Stomach (tissue), 9 donors: Measurements from ENCODE around the gene ZNF79. TPM values are rescaled to one million over a fixed set of nuclear protein-coding genes. Genes with fewer than 3 reads are reported as not detected.

Source experiments
- DNase-seq, 2 donors: peaks; one replicate each; pipeline versions ENCODE4 v3.0.0 to v3.0.0-alpha.2; 2013 to 2019
- H3K27ac ChIP-seq, 5 donors: fragments of 200-600 bp in 4 of 5; sonication (generic) in 4 of 5; one replicate each; pipeline ENCODE4 v1.5.1; 2013 to 2019; ENCODE audit warnings: mild to moderate bottlenecking in 1 of 5, moderate library complexity in 1 of 5
- H3K27me3 ChIP-seq, 3 donors: fragments of 200-600 bp; sonication (generic); one replicate each; pipeline ENCODE4 v1.5.1; 2017 to 2019; ENCODE audit warnings: mixed run types in 1 of 3
- H3K36me3 ChIP-seq, 4 donors: fragments of 200-600 bp; sonication (generic); 1 replicate in 3 of 4; 2 replicates in 1 of 4; pipeline ENCODE4 v1.5.1; 2016 to 2019
- H3K4me1 ChIP-seq, 4 donors: fragments of 200-600 bp; sonication (generic); one replicate each; pipeline ENCODE4 v1.5.1; 2016 to 2019
- H3K4me3 ChIP-seq, 4 donors: fragments of 200-600 bp; sonication (generic) in 3 of 4; one replicate each; pipeline ENCODE4 v1.5.1; 2016 to 2019; ENCODE audit warnings: mild to moderate bottlenecking in 1 of 4
- H3K9me3 ChIP-seq, 4 donors: fragments of 200-600 bp; sonication (generic); one replicate each; pipeline ENCODE4 v1.5.1; 2016 to 2019
- EP300 ChIP-seq: sonication (generic); formaldehyde crosslinking; IDR thresholded peaks from one replicate; pipeline ENCODE4 v1.6.1; 2017; ENCODE audit warnings: antibody characterized with exemption
- POLR2A ChIP-seq, 4 donors: fragments of 450-650 bp; IDR thresholded peaks; one replicate each; pipeline ENCODE4 v1.6.1; 2016; ENCODE audit warnings: antibody characterized with exemption in 4 of 4, control low read depth in 2 of 4, mild to moderate bottlenecking in 1 of 4, moderate library complexity in 1 of 4
- POLR2AphosphoS5 ChIP-seq, 3 donors: sonication (generic); formaldehyde crosslinking; IDR thresholded peaks; one replicate each; pipeline ENCODE4 v1.6.1; 2016; ENCODE audit warnings: antibody characterized with exemption in 3 of 3
- WGBS, 5 donors: extraction: QIAGEN DNeasy Blood & Tissue Kit in 3 of 5; methylation state at CpG; one replicate each; pipeline versions ENCODE4 v1.1.5 to v1.1.7; 2013 to 2018; 5-methylcytosine and 5-hydroxymethylcytosine counted together
- intact Hi-C: fragments of 100-400 bp; cut with DNase I; formaldehyde crosslinking; loops from one replicate; pipeline ENCODE4 v1.15.1; 2023; ENCODE audit warnings: low total_unique reads
- polyA plus RNA-seq, 3 donors: library from polyadenylated mRNA; stranded (reverse); fragments of 200-250 nt; gene quantifications; one replicate each; pipeline ENCODE4 v1.2.3, GENCODE V29; 2013
- total RNA-seq, 5 donors: library from RNA; depleted of rRNA; stranded (reverse); fragments of >200 nt; gene quantifications; one replicate each; pipeline versions ENCODE4 v1.1.0 to v1.2.3, GENCODE V29; 2014 to 2016
- TF ChIP-seq, protein P1 (sequence below), 7 experiments: fragments of 450-650 bp in 4 of 7; fragments of 200-600 bp in 3 of 7; sonication (generic) in 3 of 7; IDR thresholded peaks; one replicate each; pipeline ENCODE4 v1.5.1; 2016 to 2019; ENCODE audit warnings: antibody characterized with exemption in 7 of 7, control low read depth in 2 of 7, mild to moderate bottlenecking in 1 of 7
- donor health status: healthy with polysubstance abuse.
- donor health status: Bipolar disorder and iron deficiency.
- donor health status: healthy.

ZNF79 gene
- total and polyA plus RNA-seq, 8 donors = 1.9 to 39.1 (median 5.2) TPM

DNA sequence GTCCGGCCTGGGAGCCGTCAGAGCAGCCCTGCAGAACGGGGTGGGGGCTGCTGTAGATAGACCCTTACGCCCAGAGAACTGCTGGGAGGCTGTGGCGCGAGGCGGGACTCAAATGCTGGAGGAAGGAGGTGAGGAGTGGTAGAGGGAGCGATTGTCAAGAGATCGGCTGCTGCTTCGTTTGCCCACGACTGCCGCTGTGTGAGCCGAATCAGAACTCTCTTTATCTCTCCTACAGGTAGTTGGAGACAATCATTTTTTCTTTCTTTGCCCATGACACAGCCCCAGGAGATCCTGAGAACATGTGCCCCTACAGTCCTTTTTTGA is 456 bp downstream of the ZNF79 start:
- no peak for DNase-seq
- H3K9me3 ChIP-seq = no peaks in the 10 kb centered on the region
- WGBS, 5 donors = 0 to 1% (median 0%) methylated on average over 12 to 13 of the region's 13 CpGs
- H3K27me3 ChIP-seq = no peaks in the 10 kb centered on the region
- intact Hi-C loops = no loop called here
- peaks cover 9 to 17% (median 15%) of the 10 kb centered on the region in 4 donors for H3K36me3 ChIP-seq
- peak overlapping the region; percentile 86 to 98 (median 92) for H3K4me3 ChIP-seq
- TF ChIP-seq POLR2A (IDR thresholded peaks at IDR 0.05) (no peak), EP300 (no peak), POLR2AphosphoS5 (IDR thresholded peaks at IDR 0.05) (no peak)
- TF ChIP-seq, protein P1, sequence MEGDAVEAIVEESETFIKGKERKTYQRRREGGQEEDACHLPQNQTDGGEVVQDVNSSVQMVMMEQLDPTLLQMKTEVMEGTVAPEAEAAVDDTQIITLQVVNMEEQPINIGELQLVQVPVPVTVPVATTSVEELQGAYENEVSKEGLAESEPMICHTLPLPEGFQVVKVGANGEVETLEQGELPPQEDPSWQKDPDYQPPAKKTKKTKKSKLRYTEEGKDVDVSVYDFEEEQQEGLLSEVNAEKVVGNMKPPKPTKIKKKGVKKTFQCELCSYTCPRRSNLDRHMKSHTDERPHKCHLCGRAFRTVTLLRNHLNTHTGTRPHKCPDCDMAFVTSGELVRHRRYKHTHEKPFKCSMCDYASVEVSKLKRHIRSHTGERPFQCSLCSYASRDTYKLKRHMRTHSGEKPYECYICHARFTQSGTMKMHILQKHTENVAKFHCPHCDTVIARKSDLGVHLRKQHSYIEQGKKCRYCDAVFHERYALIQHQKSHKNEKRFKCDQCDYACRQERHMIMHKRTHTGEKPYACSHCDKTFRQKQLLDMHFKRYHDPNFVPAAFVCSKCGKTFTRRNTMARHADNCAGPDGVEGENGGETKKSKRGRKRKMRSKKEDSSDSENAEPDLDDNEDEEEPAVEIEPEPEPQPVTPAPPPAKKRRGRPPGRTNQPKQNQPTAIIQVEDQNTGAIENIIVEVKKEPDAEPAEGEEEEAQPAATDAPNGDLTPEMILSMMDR (IDR thresholded peaks at IDR 0.05) = no peak
- H3K27ac ChIP-seq = peak overlapping the region; percentile 80 to 94 (median 92)
- H3K4me1 ChIP-seq = peaks cover 16 to 65% (median 44%) of the 10 kb centered on the region in 4 donors

DNA sequence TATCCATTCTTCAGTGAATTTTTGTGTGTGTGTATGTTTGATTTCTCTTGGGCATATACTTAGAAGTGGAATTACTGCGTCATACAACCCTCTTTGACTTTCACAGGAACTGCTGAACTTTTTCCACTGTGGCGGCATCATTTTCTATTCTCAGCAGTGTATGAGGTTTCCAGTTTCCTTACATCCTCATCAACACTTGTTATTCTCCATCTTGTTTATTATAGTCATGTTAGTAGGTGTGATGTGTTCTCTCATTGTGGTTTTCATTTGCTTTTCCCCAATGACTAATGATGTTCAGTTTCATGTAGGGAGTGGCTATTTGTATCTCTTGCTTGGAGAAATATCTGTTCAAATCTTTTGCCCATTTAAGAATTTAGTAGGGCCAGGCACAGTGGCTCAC is 2.6 kb downstream of the ZNF79 start:
- Histone ChIP-seq H3K36me3 (peaks cover 18 to 38% (median 31%) of the 10 kb centered on the region in 4 donors), H3K4me1 (peaks cover 16 to 46% (median 40%) of the 10 kb centered on the region in 4 donors), H3K4me3 (no peak overlapping the region), H3K9me3 (no peaks in the 10 kb centered on the region), H3K27ac (no peak overlapping the region), H3K27me3 (no peaks in the 10 kb centered on the region)
- no peak for DNase-seq
- intact Hi-C loops = no loop called here
- TF ChIP-seq EP300 (no peak), POLR2AphosphoS5 (IDR thresholded peaks at IDR 0.05) (no peak)
- TF ChIP-seq, protein P1 (IDR thresholded peaks at IDR 0.05) = no peak
- WGBS, 5 donors = 86 to 95% (median 92%) methylated on average over 2 of the region's 2 CpGs

DNA sequence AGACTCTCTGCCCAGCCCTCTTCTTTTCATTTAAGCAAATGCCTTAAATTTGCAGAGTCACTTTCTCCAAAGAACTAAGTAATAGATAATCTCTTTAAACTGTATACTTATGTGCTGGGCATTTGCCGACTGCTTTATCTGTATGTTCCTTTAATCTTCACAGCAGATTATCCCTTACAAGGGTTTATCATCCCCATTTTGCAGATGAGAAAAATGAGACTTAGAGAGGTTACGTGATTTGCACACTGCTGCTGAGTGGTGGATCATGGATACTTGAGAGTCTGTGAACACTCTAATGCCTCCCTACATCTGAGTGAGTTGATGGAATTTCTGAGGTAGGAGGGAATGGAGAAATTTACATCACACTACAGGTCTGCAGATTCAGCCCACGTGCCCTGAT is 4.2 kb downstream of the ZNF79 start:
- 77 to 90% (median 87%) methylated on average over 3 of the region's 3 CpGs for WGBS, 5 donors
- TF ChIP-seq POLR2A (IDR thresholded peaks at IDR 0.05) (no peak), EP300 (no peak), POLR2AphosphoS5 (IDR thresholded peaks at IDR 0.05) (no peak)
- TF ChIP-seq, protein P1 (IDR thresholded peaks at IDR 0.05) = no peak
- Histone ChIP-seq H3K4me3 (no peak overlapping the region), H3K27me3 (no peaks in the 10 kb centered on the region), H3K36me3 (peaks cover 23 to 44% (median 40%) of the 10 kb centered on the region in 4 donors), H3K27ac (no peak overlapping the region), H3K9me3 (no peaks in the 10 kb centered on the region), H3K4me1 (peaks cover 4 to 30% (median 24%) of the 10 kb centered on the region in 4 donors)
- intact Hi-C loops = no loop called here
- DNase-seq = no peak

- Histone ChIP-seq H3K27ac (no peak overlapping the region), H3K9me3 (no peaks in the 10 kb centered on the region), H3K27me3 (no peaks in the 10 kb centered on the region), H3K4me1 (peaks cover 0 to 22% (median 13%) of the 10 kb centered on the region in 4 donors), H3K36me3 (peaks cover 42 to 65% (median 61%) of the 10 kb centered on the region in 4 donors), H3K4me3 (no peak overlapping the region)
- TF ChIP-seq POLR2AphosphoS5 (IDR thresholded peaks at IDR 0.05) (no peak), EP300 (no peak), POLR2A (IDR thresholded peaks at IDR 0.05) (no peak)
- TF ChIP-seq, protein P1 (IDR thresholded peaks at IDR 0.05) = no peak
- intact Hi-C loops = no loop called here
- 95 to 97% (median 96%) methylated on average over 8 of the region's 8 CpGs for WGBS, 5 donors
- no peak for DNase-seq
Observed at GRCh38 chr9:127430415-127430814, 6.2 kb downstream of the ZNF79 start.
